D341Med (cell line): ENCODE results near the gene FSIP1.

ENCODE experiments used
- DNase-seq: peaks from one replicate; pipeline ENCODE4 v3.0.0; 2012; ENCODE audit warnings: low spot score

Gene FSIP1

DNA sequence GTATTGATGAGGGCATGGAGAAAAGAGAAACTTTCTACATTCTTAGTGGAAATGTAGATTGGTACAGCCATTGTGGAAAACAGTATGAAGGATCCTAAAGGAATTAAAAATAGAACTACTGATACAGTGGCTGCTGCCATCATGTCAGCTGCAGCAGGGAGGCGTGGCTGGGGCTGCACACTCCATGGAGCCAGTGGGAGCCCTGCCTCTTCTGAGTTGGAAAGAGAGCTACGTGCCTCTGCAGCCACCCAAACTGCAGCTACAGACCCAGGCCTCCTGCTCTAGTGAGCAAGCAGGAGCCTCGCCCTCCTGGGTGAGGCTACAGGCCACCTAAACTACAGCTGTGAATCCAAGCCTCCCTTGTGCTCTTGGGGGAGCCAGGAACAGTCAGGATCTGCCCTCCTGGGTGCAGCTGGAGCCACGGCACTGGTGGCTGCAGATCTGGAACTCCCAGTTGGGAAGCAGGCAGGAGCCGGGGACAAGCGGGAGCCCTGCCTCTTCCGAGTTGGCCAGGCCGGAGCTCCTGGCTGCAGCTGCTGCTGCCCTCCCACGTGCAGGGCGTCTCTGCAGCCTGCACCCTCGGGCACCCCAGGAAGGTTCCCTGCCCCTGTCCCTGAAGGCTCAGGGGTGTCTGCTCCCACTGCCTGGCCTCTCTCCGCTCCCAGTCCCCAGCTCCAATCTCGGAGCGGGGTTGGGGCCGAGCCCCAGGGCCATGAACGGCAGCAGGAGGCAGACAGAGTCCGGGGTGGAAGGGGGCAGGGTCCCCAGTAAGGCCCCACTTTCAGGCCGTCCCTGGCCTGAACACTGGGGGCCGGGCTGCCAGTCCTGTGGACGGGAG is 137.3 kb downstream of the FSIP1 start:
- DNase-seq, result no peak

GRCh38 chr15:39644136-39644535 is 138.5 kb downstream of the FSIP1 start:
- DNase-seq, result no peak

- DNase-seq, result no peak
These were observed 138.9 kb downstream of the FSIP1 start for GRCh38 chr15:39643727-39644126.

DNA sequence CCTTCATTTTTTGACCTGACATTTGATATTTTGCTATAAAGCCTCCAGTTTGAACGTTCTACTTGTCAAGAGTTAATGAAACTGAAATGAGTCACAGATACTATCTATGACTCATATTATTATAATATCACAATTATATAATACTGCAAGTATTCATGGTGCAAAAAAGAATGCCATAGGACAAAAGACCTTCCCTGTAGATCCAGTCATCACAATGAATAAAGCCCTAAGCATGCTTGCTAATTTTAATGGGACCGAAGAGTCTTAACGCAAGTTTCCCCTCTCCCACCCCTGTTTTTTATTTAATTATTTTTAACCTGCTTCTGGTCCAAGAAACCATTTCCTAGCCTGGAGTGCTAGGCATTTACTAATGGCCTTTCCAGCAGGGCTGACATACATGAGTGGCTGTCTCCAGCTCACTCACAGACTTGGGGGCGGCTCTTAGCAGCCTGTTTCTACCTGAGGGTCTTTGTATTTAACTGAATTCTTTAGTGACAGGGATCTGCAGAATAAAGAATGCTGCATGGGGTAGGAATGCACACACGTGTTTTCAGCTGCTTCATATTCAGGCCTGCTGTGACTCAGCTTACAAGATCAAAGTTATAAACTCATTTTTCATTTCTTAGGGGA is 140.5 kb downstream of the FSIP1 start:
- DNase-seq, result no peak

DNA sequence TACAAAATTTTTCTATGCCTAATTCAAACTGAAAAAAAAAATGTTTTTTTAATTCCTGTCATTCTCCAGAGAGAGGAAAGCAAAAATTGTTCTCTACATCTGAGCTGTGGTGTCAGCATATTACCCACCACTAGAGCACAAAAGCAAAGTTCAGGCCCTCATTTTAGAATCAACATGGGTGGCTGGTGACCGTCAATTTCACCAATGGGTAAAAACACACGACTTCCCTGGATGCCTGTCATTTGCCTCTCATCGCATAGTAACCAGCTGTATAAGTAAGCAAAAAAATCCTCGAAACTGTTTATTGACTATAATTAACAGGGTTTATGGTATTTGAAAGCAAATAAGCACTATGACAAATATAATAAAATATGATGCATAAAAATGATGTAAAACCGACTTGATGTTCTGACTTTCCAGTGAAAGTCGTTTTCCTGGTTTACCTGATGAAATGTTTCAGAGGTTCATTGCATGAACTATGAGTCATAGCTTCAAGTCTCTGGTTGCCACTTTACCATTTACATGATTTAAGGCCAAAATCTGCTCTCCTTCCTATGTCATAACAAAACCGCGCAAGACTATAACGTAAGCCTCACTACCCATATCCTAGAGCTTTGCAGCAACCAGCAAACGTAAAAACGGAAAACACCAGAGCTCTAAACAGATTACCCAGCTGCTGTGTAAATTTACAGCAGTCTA is 141.3 kb downstream of the FSIP1 start:
- no peak for DNase-seq

GRCh38 chr15:39640665-39641064 is 142.0 kb downstream of the FSIP1 start:
- no peak for DNase-seq

DNA sequence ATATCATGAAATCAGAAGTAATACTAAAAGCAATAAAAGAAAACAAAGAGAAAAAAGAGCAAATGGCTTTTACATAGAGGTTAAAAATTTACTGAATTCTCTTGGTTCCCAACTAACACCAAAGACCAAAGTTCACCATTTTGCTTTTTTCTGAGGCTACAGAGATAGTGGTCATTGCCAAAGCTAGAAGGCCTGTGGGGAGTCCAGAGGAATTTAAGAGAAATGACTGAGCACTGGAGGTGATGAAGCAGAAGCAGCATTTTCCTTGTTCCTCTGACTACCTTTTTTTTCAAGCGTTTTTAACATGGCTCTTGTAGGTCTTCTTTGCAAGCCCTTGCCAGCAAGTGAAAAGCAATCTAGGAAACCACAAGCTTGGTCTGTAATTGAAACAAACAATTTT is 143.6 kb downstream of the FSIP1 start:
- no peak for DNase-seq

GRCh38 chr15:39638041-39638440 is 144.6 kb downstream of the FSIP1 start:
- no peak for DNase-seq

GRCh38 chr15:39631357-39631756 is 151.3 kb downstream of the FSIP1 start:
- no peak for DNase-seq

- DNase-seq, result no peak
These were observed 152.7 kb downstream of the FSIP1 start for GRCh38 chr15:39629906-39630305.

DNA sequence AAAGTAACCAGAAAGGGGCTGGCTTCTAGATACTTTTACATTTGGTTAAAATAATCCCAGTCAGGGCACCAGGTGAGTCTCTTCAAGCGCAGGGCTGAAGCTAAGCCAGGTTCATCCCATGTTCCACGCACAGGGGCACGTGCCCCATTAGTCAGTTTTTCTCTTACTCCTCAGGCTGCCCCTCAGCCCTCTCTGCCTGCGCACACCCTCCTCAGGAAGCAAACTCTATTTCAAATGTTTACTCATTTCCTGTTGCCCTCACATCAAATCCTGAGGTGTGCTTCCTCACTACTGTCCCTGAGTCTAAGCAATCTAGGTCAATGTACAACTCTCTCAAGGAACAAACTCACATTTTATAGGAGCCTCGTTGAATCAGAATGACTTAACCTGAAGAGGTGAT is 153.3 kb downstream of the FSIP1 start:
- DNase-seq, result no peak

GRCh38 chr15:39628546-39629257 is 153.9 kb downstream of the FSIP1 start:
- DNase-seq, result no peak

- no peak for DNase-seq
These were observed 154.5 kb downstream of the FSIP1 start for GRCh38 chr15:39628144-39628508.

GRCh38 chr15:39627451-39628143 is 155.0 kb downstream of the FSIP1 start:
- DNase-seq, result no peak

- no peak for DNase-seq
These were observed 156.8 kb downstream of the FSIP1 start for GRCh38 chr15:39625856-39626255.

DNA sequence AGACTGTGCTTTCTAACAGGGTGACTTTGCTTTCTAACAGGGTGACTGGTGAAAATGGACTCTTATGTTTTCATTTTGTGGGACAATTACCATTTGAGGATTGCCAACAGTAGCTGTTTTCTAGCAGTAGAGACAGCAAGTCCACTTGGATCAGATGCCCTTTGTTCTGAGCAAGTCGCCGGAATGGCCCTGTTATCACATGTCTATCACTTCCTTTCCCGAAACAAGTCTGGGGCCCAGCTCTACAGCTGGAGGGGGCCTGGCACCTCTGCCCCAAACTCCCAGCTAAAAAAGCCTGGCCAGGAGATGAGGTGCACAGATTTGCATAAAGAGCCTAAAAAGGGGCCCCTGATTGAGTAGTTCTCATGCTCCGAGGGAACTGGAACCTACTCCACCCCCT is 157.2 kb downstream of the FSIP1 start:
- DNase-seq, result no peak

DNA sequence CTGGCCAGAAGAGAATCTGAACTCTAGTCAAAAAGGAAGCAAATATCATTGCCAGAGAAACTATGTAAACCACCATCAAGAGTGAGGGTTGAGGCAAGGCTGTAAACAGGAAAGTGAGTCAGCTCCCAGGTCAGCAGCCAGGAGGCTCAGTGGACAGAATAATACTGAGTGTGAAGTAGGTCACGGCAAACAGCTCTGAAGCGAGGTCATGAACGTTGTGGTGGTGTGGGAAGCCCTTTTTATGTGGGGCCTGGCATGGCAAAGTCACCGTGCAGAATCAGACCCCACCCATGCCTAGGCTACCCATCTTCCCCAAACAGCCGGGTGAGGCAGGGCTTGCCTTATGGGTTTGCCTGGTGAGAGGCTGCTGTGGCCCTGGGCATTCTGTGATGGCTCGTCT is 157.8 kb downstream of the FSIP1 start:
- DNase-seq, result no peak

GRCh38 chr15:39623529-39623931 is 159.1 kb downstream of the FSIP1 start:
- no peak for DNase-seq

- no peak for DNase-seq
These were observed 159.8 kb downstream of the FSIP1 start for GRCh38 chr15:39622660-39623516.

- no peak for DNase-seq
These were observed 160.7 kb downstream of the FSIP1 start for GRCh38 chr15:39621976-39622375.

- DNase-seq, result no peak
These were observed 161.4 kb downstream of the FSIP1 start for GRCh38 chr15:39621210-39621609.
